GM23338 (cell line): ENCODE data around the gene AIF1L. TPM values are rescaled to one million over a fixed set of nuclear protein-coding genes. Genes with fewer than 3 reads are reported as not detected.

Experiments
- ATAC-seq: fragments of 200-7000 bp; cut with Tn5 transposase; 3 replicates; pipeline ENCODE4 v1.9.1; 2020
- DNase-seq: peaks from one replicate; pipeline ENCODE4 v3.0.0-alpha.2; 2015; ENCODE audit warnings: low spot score
- H2AFZ ChIP-seq: fragments of 200-600 bp; sonication (generic); 2 replicates; pipeline ENCODE4 v1.8.0; 2016; ENCODE audit warnings: antibody characterized with exemption, mild to moderate bottlenecking, moderate library complexity
- H3F3A ChIP-seq: fragments of 200-600 bp; sonication (generic); replicated peaks from 2 replicates; pipeline ENCODE4 v1.8.0; 2017; ENCODE audit warnings: antibody characterized with exemption, mixed run types, low read depth
- H3K27ac ChIP-seq: fragments of 200-600 bp; sonication (generic); 2 replicates; pipeline ENCODE4 v1.6.1; 2016; ENCODE audit warnings: low read depth
- H3K27me3 ChIP-seq: fragments of 200-600 bp; sonication (generic); 2 replicates; pipeline ENCODE4 v1.8.0; 2016; ENCODE audit warnings: mild to moderate bottlenecking, mixed run types, moderate library complexity; ENCODE audit not compliant: insufficient read depth
- H3K36me3 ChIP-seq: fragments of 200-600 bp; sonication (generic); 2 replicates; pipeline ENCODE4 v1.8.0; 2016; ENCODE audit warnings: mild to moderate bottlenecking; ENCODE audit not compliant: insufficient read depth
- H3K4me1 ChIP-seq: fragments of 200-600 bp; sonication (generic); 2 replicates; pipeline ENCODE4 v1.8.0; 2016; ENCODE audit warnings: mild to moderate bottlenecking, moderate library complexity; ENCODE audit not compliant: insufficient read depth
- H3K4me2 ChIP-seq: fragments of 200-600 bp; sonication (generic); 2 replicates; pipeline ENCODE4 v1.7.1; 2017; ENCODE audit warnings: mixed run types
- H3K4me3 ChIP-seq: fragments of 200-600 bp; sonication (generic); 2 replicates; pipeline ENCODE4 v1.6.1; 2016; ENCODE audit warnings: mixed run types
- H3K79me2 ChIP-seq: fragments of 200-600 bp; sonication (generic); replicated peaks from 2 replicates; pipeline ENCODE4 v1.8.0; 2017; ENCODE audit warnings: mild to moderate bottlenecking; ENCODE audit not compliant: insufficient read depth
- H3K9me2 ChIP-seq: fragments of 200-600 bp; sonication (generic); 2 replicates; pipeline ENCODE4 v1.8.0; 2017; ENCODE audit not compliant: insufficient read depth
- H4K20me1 ChIP-seq: fragments of 200-600 bp; sonication (generic); replicated peaks from 2 replicates; pipeline ENCODE4 v1.8.0; 2017; ENCODE audit warnings: mild to moderate bottlenecking; ENCODE audit not compliant: insufficient read depth
- H3K27ac Mint-ChIP-seq: 2 replicates; pipeline ENCODE4 v1.8.0; 2020; ENCODE audit warnings: inconsistent platforms, mild to moderate bottlenecking, moderate library complexity, mixed read lengths
- H3K27me3 Mint-ChIP-seq: 3 replicates; pipeline ENCODE4 v1.8.0; 2022; ENCODE audit warnings: low read depth, mild to moderate bottlenecking, moderate library complexity, mixed read lengths, inconsistent platforms; ENCODE audit not compliant: insufficient read depth, poor library complexity
- H3K36me3 Mint-ChIP-seq: 3 replicates; pipeline ENCODE4 v1.8.0; 2021; ENCODE audit warnings: low read depth, mild to moderate bottlenecking, inconsistent platforms, moderate library complexity, mixed read lengths
- H3K4me1 Mint-ChIP-seq: 3 replicates; pipeline ENCODE4 v1.8.0; 2020; ENCODE audit warnings: mild to moderate bottlenecking, inconsistent platforms, mixed read lengths
- H3K4me3 Mint-ChIP-seq: 3 replicates; pipeline ENCODE4 v1.8.0; 2021; ENCODE audit warnings: moderate library complexity, mild to moderate bottlenecking, inconsistent platforms, mixed read lengths
- H3K9me3 Mint-ChIP-seq: 3 replicates; pipeline ENCODE4 v1.8.0; 2020; ENCODE audit warnings: moderate library complexity, mild to moderate bottlenecking, inconsistent platforms, mixed read lengths
- CREB1 ChIP-seq: fragments of 250-450 bp; sonication (Bioruptor Pico); IDR thresholded peaks from 2 replicates; pipeline ENCODE4 v1.5.0; 2020; ENCODE audit warnings: low read depth, mild to moderate bottlenecking, moderate library complexity
- EZH2 ChIP-seq: fragments of 200-600 bp; sonication (generic); IDR thresholded peaks from one replicate; pipeline ENCODE4 v1.8.0; 2017; ENCODE audit warnings: antibody characterized with exemption, mild to moderate bottlenecking, low read depth; ENCODE audit not compliant: unreplicated experiment
- EZH2phosphoT487 ChIP-seq: fragments of 200-600 bp; sonication (generic); IDR thresholded peaks from one replicate; pipeline ENCODE4 v1.8.1; 2018; ENCODE audit warnings: antibody characterized with exemption; ENCODE audit not compliant: unreplicated experiment
- JUNB ChIP-seq: IDR thresholded peaks from one replicate; pipeline ENCODE4 v1.6.1; 2016; ENCODE audit warnings: antibody characterized with exemption; ENCODE audit not compliant: unreplicated experiment
- NANOG ChIP-seq: IDR thresholded peaks from 2 replicates; pipeline ENCODE4 v1.6.1; 2016; ENCODE audit warnings: antibody characterized with exemption, borderline replicate concordance
- POLR2AphosphoS5 ChIP-seq: IDR thresholded peaks from 2 replicates; pipeline ENCODE4 v1.6.1; 2016; ENCODE audit warnings: antibody characterized with exemption, low read depth
- REST ChIP-seq: IDR thresholded peaks from one replicate; pipeline ENCODE4 v1.6.1; 2018; ENCODE audit warnings: antibody characterized with exemption; ENCODE audit not compliant: unreplicated experiment
- STAT1 ChIP-seq: IDR thresholded peaks from one replicate; pipeline ENCODE4 v1.6.1; 2016; ENCODE audit warnings: antibody characterized with exemption; ENCODE audit not compliant: unreplicated experiment
- ZNF114 ChIP-seq: fragments of 250-450 bp; sonication (Bioruptor Pico); IDR thresholded peaks from 2 replicates; pipeline ENCODE4 v1.5.0; 2020; ENCODE audit warnings: mild to moderate bottlenecking, moderate library complexity
- ZNF331 ChIP-seq: fragments of 250-450 bp; sonication (Bioruptor Pico); IDR thresholded peaks from 2 replicates; pipeline ENCODE4 v1.5.0; 2020; ENCODE audit warnings: low read depth, mild to moderate bottlenecking, moderate library complexity
- polyA plus RNA-seq: library from polyadenylated mRNA; unstranded; fragments of >200 nt; fragmentation: Nextera tagmentation; extraction: Ambion mirVana; gene quantifications from 2 replicates; pipeline ENCODE4 v1.2.1, GENCODE V29; 2016
- total RNA-seq: library from RNA; depleted of rRNA; stranded (reverse); fragments of >200 nt; shearing (Covaris generic); gene quantifications from 2 replicates; pipeline ENCODE4 v1.2.3, GENCODE V29; 2014
- TF ChIP-seq, protein P1 (sequence below): IDR thresholded peaks from 2 replicates; pipeline ENCODE4 v1.6.1; 2016; ENCODE audit warnings: antibody characterized with exemption
- TF ChIP-seq, protein P2 (sequence below), 2 experiments: fragments of 200-600 bp in 1 of 2; sonication (generic) in 1 of 2; conservative IDR thresholded peaks; 2 replicates each; pipeline versions ENCODE4 v1.5.1 to v1.6.1; 2016 to 2017; ENCODE audit warnings: antibody characterized with exemption in 2 of 2, low read depth in 2 of 2, mild to moderate bottlenecking in 2 of 2, moderate library complexity in 1 of 2
- TF ChIP-seq, protein P3 (sequence below): fragments of 250-450 bp; sonication (Bioruptor Pico); IDR thresholded peaks from 2 replicates; pipeline ENCODE4 v1.5.0; 2020; ENCODE audit warnings: mild to moderate bottlenecking, moderate library complexity

AIF1L gene
- total and polyA plus RNA-seq, 2 experiments from 2014 or later = 76.4 to 87.8 TPM

GRCh38 chr9:131069699-131070098, 26.6 kb upstream of the AIF1L start:
- DNase-seq (no peak), ATAC-seq (no peak)

More at GRCh38 chr9:131069699-131070098, 26.6 kb upstream of the AIF1L start:
- H3K4me1 ChIP-seq = no peaks in the 10 kb centered on the region
- H3K27ac ChIP-seq = no peak overlapping the region
- H3K27me3 ChIP-seq = no peaks in the 10 kb centered on the region
- no peak for TF ChIP-seq ZNF331
- no peak for TF ChIP-seq CREB1 (CRISPR knock-in tag)
- no peak for TF ChIP-seq NANOG
- TF ChIP-seq, protein P1, sequence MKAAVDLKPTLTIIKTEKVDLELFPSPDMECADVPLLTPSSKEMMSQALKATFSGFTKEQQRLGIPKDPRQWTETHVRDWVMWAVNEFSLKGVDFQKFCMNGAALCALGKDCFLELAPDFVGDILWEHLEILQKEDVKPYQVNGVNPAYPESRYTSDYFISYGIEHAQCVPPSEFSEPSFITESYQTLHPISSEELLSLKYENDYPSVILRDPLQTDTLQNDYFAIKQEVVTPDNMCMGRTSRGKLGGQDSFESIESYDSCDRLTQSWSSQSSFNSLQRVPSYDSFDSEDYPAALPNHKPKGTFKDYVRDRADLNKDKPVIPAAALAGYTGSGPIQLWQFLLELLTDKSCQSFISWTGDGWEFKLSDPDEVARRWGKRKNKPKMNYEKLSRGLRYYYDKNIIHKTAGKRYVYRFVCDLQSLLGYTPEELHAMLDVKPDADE = no peak
- no peak for TF ChIP-seq REST
- TF ChIP-seq EZH2 = no peak
- TF ChIP-seq, protein P2, sequence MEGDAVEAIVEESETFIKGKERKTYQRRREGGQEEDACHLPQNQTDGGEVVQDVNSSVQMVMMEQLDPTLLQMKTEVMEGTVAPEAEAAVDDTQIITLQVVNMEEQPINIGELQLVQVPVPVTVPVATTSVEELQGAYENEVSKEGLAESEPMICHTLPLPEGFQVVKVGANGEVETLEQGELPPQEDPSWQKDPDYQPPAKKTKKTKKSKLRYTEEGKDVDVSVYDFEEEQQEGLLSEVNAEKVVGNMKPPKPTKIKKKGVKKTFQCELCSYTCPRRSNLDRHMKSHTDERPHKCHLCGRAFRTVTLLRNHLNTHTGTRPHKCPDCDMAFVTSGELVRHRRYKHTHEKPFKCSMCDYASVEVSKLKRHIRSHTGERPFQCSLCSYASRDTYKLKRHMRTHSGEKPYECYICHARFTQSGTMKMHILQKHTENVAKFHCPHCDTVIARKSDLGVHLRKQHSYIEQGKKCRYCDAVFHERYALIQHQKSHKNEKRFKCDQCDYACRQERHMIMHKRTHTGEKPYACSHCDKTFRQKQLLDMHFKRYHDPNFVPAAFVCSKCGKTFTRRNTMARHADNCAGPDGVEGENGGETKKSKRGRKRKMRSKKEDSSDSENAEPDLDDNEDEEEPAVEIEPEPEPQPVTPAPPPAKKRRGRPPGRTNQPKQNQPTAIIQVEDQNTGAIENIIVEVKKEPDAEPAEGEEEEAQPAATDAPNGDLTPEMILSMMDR (conservative IDR thresholded peaks at IDR 0.05; ENCODE audit: low read depth in 2 of 2) = no peak
- TF ChIP-seq, protein P3, sequence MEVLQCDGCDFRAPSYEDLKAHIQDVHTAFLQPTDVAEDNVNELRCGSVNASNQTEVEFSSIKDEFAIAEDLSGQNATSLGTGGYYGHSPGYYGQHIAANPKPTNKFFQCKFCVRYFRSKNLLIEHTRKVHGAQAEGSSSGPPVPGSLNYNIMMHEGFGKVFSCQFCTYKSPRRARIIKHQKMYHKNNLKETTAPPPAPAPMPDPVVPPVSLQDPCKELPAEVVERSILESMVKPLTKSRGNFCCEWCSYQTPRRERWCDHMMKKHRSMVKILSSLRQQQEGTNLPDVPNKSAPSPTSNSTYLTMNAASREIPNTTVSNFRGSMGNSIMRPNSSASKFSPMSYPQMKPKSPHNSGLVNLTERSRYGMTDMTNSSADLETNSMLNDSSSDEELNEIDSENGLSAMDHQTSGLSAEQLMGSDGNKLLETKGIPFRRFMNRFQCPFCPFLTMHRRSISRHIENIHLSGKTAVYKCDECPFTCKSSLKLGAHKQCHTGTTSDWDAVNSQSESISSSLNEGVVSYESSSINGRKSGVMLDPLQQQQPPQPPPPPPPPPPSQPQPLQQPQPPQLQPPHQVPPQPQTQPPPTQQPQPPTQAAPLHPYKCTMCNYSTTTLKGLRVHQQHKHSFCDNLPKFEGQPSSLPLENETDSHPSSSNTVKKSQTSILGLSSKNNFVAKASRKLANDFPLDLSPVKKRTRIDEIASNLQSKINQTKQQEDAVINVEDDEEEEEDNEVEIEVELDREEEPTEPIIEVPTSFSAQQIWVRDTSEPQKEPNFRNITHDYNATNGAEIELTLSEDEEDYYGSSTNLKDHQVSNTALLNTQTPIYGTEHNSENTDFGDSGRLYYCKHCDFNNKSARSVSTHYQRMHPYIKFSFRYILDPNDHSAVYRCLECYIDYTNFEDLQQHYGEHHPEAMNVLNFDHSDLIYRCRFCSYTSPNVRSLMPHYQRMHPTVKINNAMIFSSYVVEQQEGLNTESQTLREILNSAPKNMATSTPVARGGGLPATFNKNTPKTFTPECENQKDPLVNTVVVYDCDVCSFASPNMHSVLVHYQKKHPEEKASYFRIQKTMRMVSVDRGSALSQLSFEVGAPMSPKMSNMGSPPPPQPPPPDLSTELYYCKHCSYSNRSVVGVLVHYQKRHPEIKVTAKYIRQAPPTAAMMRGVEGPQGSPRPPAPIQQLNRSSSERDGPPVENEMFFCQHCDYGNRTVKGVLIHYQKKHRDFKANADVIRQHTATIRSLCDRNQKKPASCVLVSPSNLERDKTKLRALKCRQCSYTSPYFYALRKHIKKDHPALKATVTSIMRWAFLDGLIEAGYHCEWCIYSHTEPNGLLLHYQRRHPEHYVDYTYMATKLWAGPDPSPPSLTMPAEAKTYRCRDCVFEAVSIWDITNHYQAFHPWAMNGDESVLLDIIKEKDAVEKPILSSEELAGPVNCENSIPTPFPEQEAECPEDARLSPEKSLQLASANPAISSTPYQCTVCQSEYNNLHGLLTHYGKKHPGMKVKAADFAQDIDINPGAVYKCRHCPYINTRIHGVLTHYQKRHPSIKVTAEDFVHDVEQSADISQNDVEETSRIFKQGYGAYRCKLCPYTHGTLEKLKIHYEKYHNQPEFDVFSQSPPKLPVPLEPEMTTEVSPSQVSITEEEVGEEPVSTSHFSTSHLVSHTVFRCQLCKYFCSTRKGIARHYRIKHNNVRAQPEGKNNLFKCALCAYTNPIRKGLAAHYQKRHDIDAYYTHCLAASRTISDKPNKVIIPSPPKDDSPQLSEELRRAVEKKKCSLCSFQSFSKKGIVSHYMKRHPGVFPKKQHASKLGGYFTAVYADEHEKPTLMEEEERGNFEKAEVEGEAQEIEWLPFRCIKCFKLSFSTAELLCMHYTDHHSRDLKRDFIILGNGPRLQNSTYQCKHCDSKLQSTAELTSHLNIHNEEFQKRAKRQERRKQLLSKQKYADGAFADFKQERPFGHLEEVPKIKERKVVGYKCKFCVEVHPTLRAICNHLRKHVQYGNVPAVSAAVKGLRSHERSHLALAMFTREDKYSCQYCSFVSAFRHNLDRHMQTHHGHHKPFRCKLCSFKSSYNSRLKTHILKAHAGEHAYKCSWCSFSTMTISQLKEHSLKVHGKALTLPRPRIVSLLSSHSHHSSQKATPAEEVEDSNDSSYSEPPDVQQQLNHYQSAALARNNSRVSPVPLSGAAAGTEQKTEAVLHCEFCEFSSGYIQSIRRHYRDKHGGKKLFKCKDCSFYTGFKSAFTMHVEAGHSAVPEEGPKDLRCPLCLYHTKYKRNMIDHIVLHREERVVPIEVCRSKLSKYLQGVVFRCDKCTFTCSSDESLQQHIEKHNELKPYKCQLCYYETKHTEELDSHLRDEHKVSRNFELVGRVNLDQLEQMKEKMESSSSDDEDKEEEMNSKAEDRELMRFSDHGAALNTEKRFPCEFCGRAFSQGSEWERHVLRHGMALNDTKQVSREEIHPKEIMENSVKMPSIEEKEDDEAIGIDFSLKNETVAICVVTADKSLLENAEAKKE (CRISPR knock-in tag) = no peak
- TF ChIP-seq EZH2phosphoT487 = no peak
- TF ChIP-seq STAT1 = no peak
- TF ChIP-seq ZNF114 (CRISPR knock-in tag) = no peak
- no peak for TF ChIP-seq POLR2AphosphoS5
- no peak for TF ChIP-seq JUNB
- no peak overlapping the region for H3K4me2 ChIP-seq
- no peak overlapping the region for H3K4me3 ChIP-seq
- no peaks in the 10 kb centered on the region for H3K79me2 ChIP-seq
- no peaks in the 10 kb centered on the region for H3F3A ChIP-seq
- peaks cover 13% of the 10 kb centered on the region for H3K27me3 Mint-ChIP-seq
- no peaks in the 10 kb centered on the region; the same call in 2 of the 3 replicates for H3K4me1 Mint-ChIP-seq
- no peaks in the 10 kb centered on the region for H3K9me3 Mint-ChIP-seq
- H3K27ac Mint-ChIP-seq = peak overlapping the region; percentile 73; the same call in 1 of the 2 replicates
- peaks cover 4% of the 10 kb centered on the region; the same call in 1 of the 2 replicates for H4K20me1 ChIP-seq
- no peak overlapping the region for H3K4me3 Mint-ChIP-seq
- H2AFZ ChIP-seq = no peak overlapping the region
- H3K36me3 Mint-ChIP-seq = peaks cover 2% of the 10 kb centered on the region; the same call in 1 of the 3 replicates
- no peaks in the 10 kb centered on the region for H3K36me3 ChIP-seq
- H3K9me2 ChIP-seq = no peaks in the 10 kb centered on the region
